Measurements from ENCODE around the gene TMEM50B.
"Not testable (repeated sequence)": the region's sequence is repeated elsewhere in the genome, so short reads cannot be mapped to it uniquely, and the experiment has no call there.

The TMEM50B gene

GRCh38 chr21:33478182-33478581 lies 1.6 kb downstream of the TMEM50B start:
- DNase-seq (ENCODE audit: low read depth), result no peak

GRCh38 chr21:33477066-33477465 lies 2.7 kb downstream of the TMEM50B start:
- DNase-seq (ENCODE audit: low read depth), result no peak

- no peak for DNase-seq (ENCODE audit: low read depth)
Measured at GRCh38 chr21:33473344-33473743, 6.4 kb downstream of the TMEM50B start.

- no peak for DNase-seq (ENCODE audit: low read depth)
Measured at GRCh38 chr21:33470701-33471100, 9.1 kb downstream of the TMEM50B start.

- not testable (repeated sequence) for DNase-seq (ENCODE audit: low read depth)
Measured at GRCh38 chr21:33469183-33469582, 10.6 kb downstream of the TMEM50B start.

GRCh38 chr21:33461538-33462250 lies 18.1 kb downstream of the TMEM50B start:
- DNase-seq (ENCODE audit: low read depth), result no peak

- no peak for DNase-seq (ENCODE audit: low read depth)
Measured at GRCh38 chr21:33458861-33459260, 20.9 kb downstream of the TMEM50B start.

- DNase-seq (ENCODE audit: low read depth), result no peak
Measured at GRCh38 chr21:33455686-33456446, 23.9 kb downstream of the TMEM50B start.

- DNase-seq (ENCODE audit: low read depth), result no peak
Measured at GRCh38 chr21:33452362-33452761, 27.4 kb downstream of the TMEM50B start.

- no peak for DNase-seq (ENCODE audit: low read depth)
Measured at GRCh38 chr21:33451634-33452071, 28.1 kb downstream of the TMEM50B start.

- DNase-seq (ENCODE audit: low read depth), result no peak
Measured at GRCh38 chr21:33449616-33450015, 30.2 kb downstream of the TMEM50B start.

- not testable (repeated sequence) for DNase-seq (ENCODE audit: low read depth)
Measured at GRCh38 chr21:33446620-33447019, 33.2 kb downstream of the TMEM50B start.

GRCh38 chr21:33444499-33444898 lies 35.3 kb downstream of the TMEM50B start:
- DNase-seq (ENCODE audit: low read depth), result no peak

GRCh38 chr21:33443194-33443593 lies 36.6 kb downstream of the TMEM50B start:
- DNase-seq (ENCODE audit: low read depth), result no peak

- no peak for DNase-seq (ENCODE audit: low read depth)
Measured at GRCh38 chr21:33441489-33442477, 38.0 kb downstream of the TMEM50B start.

GRCh38 chr21:33437140-33437539 lies 42.6 kb downstream of the TMEM50B start:
- no peak for DNase-seq (ENCODE audit: low read depth)

GRCh38 chr21:33434770-33435360 lies 44.9 kb downstream of the TMEM50B start:
- no peak for DNase-seq (ENCODE audit: low read depth)

- DNase-seq (ENCODE audit: low read depth), result no peak
Measured at GRCh38 chr21:33433425-33434114, 46.2 kb downstream of the TMEM50B start.

- DNase-seq (ENCODE audit: low read depth), result no peak
Measured at GRCh38 chr21:33433001-33433400, 46.8 kb downstream of the TMEM50B start.

GRCh38 chr21:33432496-33432895 lies 47.3 kb downstream of the TMEM50B start:
- no peak for DNase-seq (ENCODE audit: low read depth)

- DNase-seq (ENCODE audit: low read depth), result no peak
Measured at GRCh38 chr21:33430858-33431257, 48.9 kb downstream of the TMEM50B start.
